Ovary (tissue), 10 donors: ENCODE data around the gene HBA2. TPM values are rescaled to one million over a fixed set of nuclear protein-coding genes. Genes with fewer than 3 reads are reported as not detected.
"Not testable (repeated sequence)": the region's sequence is repeated elsewhere in the genome, so short reads cannot be mapped to it uniquely, and the experiment has no call there.

Experiments
- DNase-seq, 5 donors: peaks; one replicate each; pipeline ENCODE4 v3.0.0-alpha.2; 2019 to 2020
- H3K27ac ChIP-seq, 2 donors: fragments of 200-600 bp; one replicate each; pipeline versions ENCODE4 v1.5.1 to v1.8.0; 2019 to 2022
- H3K27me3 ChIP-seq: fragments of 200-600 bp; one replicate; pipeline ENCODE4 v1.8.0; 2022
- H3K36me3 ChIP-seq: fragments of 200-600 bp; sonication (generic); one replicate; pipeline ENCODE4 v1.5.1; 2019
- H3K4me1 ChIP-seq: one replicate; pipeline ENCODE4 v1.8.1; 2013; ENCODE audit warnings: mild to moderate bottlenecking, moderate library complexity; ENCODE audit not compliant: insufficient read depth
- H3K4me3 ChIP-seq: fragments of 200-600 bp; sonication (generic); one replicate; pipeline ENCODE4 v1.5.1; 2017
- H3K9me3 ChIP-seq, 2 donors: fragments of 200-600 bp in 1 of 2; sonication (generic) in 1 of 2; one replicate each; pipeline versions ENCODE4 v1.5.1 to v1.8.1; 2013 to 2019; ENCODE audit warnings: mild to moderate bottlenecking in 1 of 2, moderate library complexity in 1 of 2
- CTCF ChIP-seq, 3 donors: fragments of 450-650 bp in 2 of 3; fragments of 200-600 bp in 1 of 3; IDR thresholded peaks; one replicate each; pipeline versions ENCODE4 v1.5.1 to v1.8.0; 2016 to 2022; ENCODE audit warnings: antibody characterized with exemption in 3 of 3, mild to moderate bottlenecking in 1 of 3
- EP300 ChIP-seq: sonication (generic); formaldehyde crosslinking; IDR thresholded peaks from one replicate; pipeline ENCODE4 v1.6.1; 2017; ENCODE audit warnings: antibody characterized with exemption
- POLR2A ChIP-seq: fragments of 450-650 bp; IDR thresholded peaks from one replicate; pipeline ENCODE4 v1.6.1; 2017; ENCODE audit warnings: antibody characterized with exemption, mild to moderate bottlenecking, moderate library complexity
- WGBS, 3 donors: extraction: QIAGEN DNeasy Blood & Tissue Kit in 1 of 3; methylation state at CpG; one replicate each; pipeline versions ENCODE4 v1.1.5 to v1.1.7; 2013 to 2017; 5-methylcytosine and 5-hydroxymethylcytosine counted together
- intact Hi-C, 4 donors: fragments of 100-400 bp; cut with DNase I; formaldehyde crosslinking; loops; one replicate each; pipeline versions ENCODE4 v1.11.0 to v1.15.1; 2022 to 2023
- long read RNA-seq, 3 donors: library from polyadenylated mRNA in 2 of 3; unstranded in 2 of 3; transcript quantifications; one replicate each; pipeline ENCODE4 v2.0.0 and lab custom pipeline, GENCODE V29; 2021 to 2026
- polyA plus RNA-seq, 2 donors: library from polyadenylated mRNA; stranded (reverse); fragments of 200-250 nt in 1 of 2; fragments of 350-450 nt in 1 of 2; fragmentation: Illumina TruSeq in 1 of 2; extraction: RNeasy Lipid Tissue Mini Kit (QIAGEN cat#74804) in 1 of 2; gene quantifications; one replicate each; pipeline ENCODE4 v1.2.3, GENCODE V29; 2013 to 2014
- total RNA-seq, 7 donors: library from RNA; depleted of rRNA in 2 of 7; stranded (reverse); fragments of >200 nt in 2 of 7; fragmentation: NEBNext Ultra II Directional in 3 of 7; extraction: Animal tissue kit (Norgen Biotek cat#: 25700) in 3 of 7; gene quantifications; one replicate each; pipeline versions ENCODE4 v1.1.0 to v1.2.4, GENCODE V29; 2016 to 2023
- donor health status: DM: no; HTN: no; CAD: no; lungs with moderate emphysema.
- donor health status: DM: no; HTN: no; CAD: no.
- donor health status: Bipolar disorder and iron deficiency.
- donor health status: DM: yes; HTN: yes; CAD: no.
- donor health status: DM: no; HTN: no; CAD: no.
- donor health status: DM: yes; HTN: yes; CAD: no.

The HBA2 gene
- total RNA-seq (100 to 1,000 TPM in 2 of 7 donors, 10 to 100 TPM in 4, 1 to 10 TPM in 1; 4.5 to 173 (median 75.0) TPM), polyA plus RNA-seq (10 to 100 TPM in 1 of 2 donors, not detected in 1; 32.1 TPM)
- long read RNA-seq, donor 1, partial matches to known transcripts: 0 of 1 reads
- long read RNA-seq, donor 1, other reads (novel, unspliced or antisense): 0 of 1 reads
- long read RNA-seq, donor 2, transcript HBA2-201 (3 exons, 576 nt): major isoform, 185 of 208 reads
- long read RNA-seq, donor 2, transcript HBA2-203 (2 exons, 640 nt): minor isoform, 7 of 208 reads
- long read RNA-seq, donor 2, partial matches to known transcripts: 9 of 208 reads
- long read RNA-seq, donor 2, other reads (novel, unspliced or antisense): 6 of 208 reads
- long read RNA-seq, donor 3, partial matches to known transcripts: 0 of 1 reads
- long read RNA-seq, donor 3, other reads (novel, unspliced or antisense): 0 of 1 reads

GRCh38 chr16:172374-172941 lies at the start of gene HBA2:
TSS of gene HBA2 (plus strand) at chr16:172876. CDS start at chr16:172913, 37 bp downstream.
- no CpG with 5 or more reads among the region's 74 CpGs for WGBS, 3 donors

GRCh38 chr16:123558-124350 lies 48.9 kb upstream of the HBA2 start:
- H3K4me1 ChIP-seq, H3K4me3 ChIP-seq, intact Hi-C loops, H3K36me3 ChIP-seq, H3K27ac ChIP-seq, H3K9me3 ChIP-seq, DNase-seq, H3K27me3 ChIP-seq: not testable (repeated sequence)
- WGBS, 3 donors: 81 to 85% (median 85%) methylated on average over 18 to 19 of the region's 19 CpGs

More at GRCh38 chr16:172374-172941, at the start of gene HBA2:
- intact Hi-C loops, H3K27me3 ChIP-seq, DNase-seq, H3K4me3 ChIP-seq, H3K27ac ChIP-seq, H3K4me1 ChIP-seq, H3K9me3 ChIP-seq, H3K36me3 ChIP-seq: not testable (repeated sequence)

- Histone ChIP-seq H3K36me3 (no peaks in the 10 kb centered on the region), H3K27ac (no peak overlapping the region), H3K9me3 (no peaks in the 10 kb centered on the region), H3K4me1 (no peaks in the 10 kb centered on the region), H3K4me3 (no peak overlapping the region), H3K27me3 (no peaks in the 10 kb centered on the region)
- TF ChIP-seq POLR2A (no peak), CTCF (IDR thresholded peaks at IDR 0.05) (no peak), EP300 (no peak)
- intact Hi-C loops: no loop called here
- no peak for DNase-seq
- WGBS, 3 donors: 76 to 87% (median 84%) methylated on average over 3 of the region's 3 CpGs
Measured at GRCh38 chr16:125011-125410, 47.7 kb upstream of the HBA2 start.

- no peaks in the 10 kb centered on the region for H3K36me3 ChIP-seq
Measured at GRCh38 chr16:129075-129474, 43.6 kb upstream of the HBA2 start.

More at GRCh38 chr16:129075-129474, 43.6 kb upstream of the HBA2 start:
- H3K27me3 ChIP-seq: no peaks in the 10 kb centered on the region
- WGBS, 3 donors: 95 to 100% (median 96%) methylated on average over 2 of the region's 2 CpGs
- H3K4me1 ChIP-seq: peaks cover 7% of the 10 kb centered on the region
- no peak for DNase-seq
- H3K9me3 ChIP-seq: no peaks in the 10 kb centered on the region
- no peak overlapping the region for H3K27ac ChIP-seq
- H3K4me3 ChIP-seq: no peak overlapping the region
- TF ChIP-seq EP300 (no peak), POLR2A (no peak), CTCF (IDR thresholded peaks at IDR 0.05) (no peak)
- intact Hi-C loops: no loop called here
